Rectal smooth muscle tissue (tissue), 1 donor: ENCODE results near the gene RNU1-2.
"Not testable (repeated sequence)": the region's sequence is repeated elsewhere in the genome, so short reads cannot be mapped to it uniquely, and the experiment has no call there.

ENCODE experiments used
- H3K27ac ChIP-seq: one replicate; pipeline ENCODE4 v1.7.0; 2013; ENCODE audit warnings: low read depth, low read length, inconsistent platforms
- H3K27me3 ChIP-seq: one replicate; pipeline ENCODE4 v1.7.0; 2013; ENCODE audit warnings: low read length; ENCODE audit not compliant: control insufficient read depth, insufficient read depth
- H3K36me3 ChIP-seq: one replicate; pipeline ENCODE4 v1.7.0; 2013; ENCODE audit warnings: low read length; ENCODE audit not compliant: control insufficient read depth, insufficient read depth
- H3K4me1 ChIP-seq: one replicate; pipeline ENCODE4 v1.7.0; 2013; ENCODE audit warnings: low read length; ENCODE audit not compliant: control insufficient read depth, insufficient read depth
- H3K4me3 ChIP-seq: one replicate; pipeline ENCODE4 v1.7.0; 2013; ENCODE audit warnings: low read length
- H3K9ac ChIP-seq: one replicate; pipeline ENCODE4 v1.7.0; 2013; ENCODE audit warnings: low read length

RNU1-2 gene

DNA sequence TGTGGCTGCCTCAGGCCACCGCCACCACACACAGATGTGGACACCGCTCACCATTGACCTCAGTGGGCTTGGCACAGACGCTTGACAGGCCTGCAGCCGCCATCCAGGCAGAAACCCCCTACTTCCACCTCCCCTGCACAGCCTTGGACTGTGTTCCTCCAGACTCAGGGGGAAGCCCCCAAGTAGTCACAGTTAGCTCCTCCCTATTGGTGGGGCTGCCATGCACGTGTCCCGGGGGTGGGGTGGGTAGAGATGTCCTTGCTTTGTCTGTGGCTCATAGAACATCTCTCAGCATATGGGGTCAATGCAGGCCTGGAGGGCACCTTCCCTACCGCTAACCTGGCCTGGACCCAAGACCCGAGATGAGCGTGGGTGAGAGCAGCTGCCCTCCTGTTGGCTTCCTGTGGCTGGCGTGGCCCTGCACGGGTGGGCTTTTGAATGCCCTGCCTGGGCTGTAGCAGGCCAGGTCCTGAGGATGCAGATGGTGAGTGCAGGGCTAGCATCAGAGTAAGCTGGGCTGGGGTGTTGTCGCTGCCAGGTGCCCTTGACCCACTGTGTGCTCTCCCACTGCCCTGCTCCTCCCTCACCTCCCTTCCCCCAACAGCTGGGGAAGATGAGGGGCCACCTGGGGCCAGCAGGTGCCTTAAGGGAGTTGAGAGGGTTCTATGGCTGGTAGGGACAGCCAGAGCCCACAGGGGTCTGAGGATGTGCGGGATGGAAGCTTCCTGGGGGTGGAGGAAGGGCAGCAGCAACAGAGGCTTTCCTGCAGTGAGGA is 32.1 kb downstream of the RNU1-2 start:
- Histone ChIP-seq H3K4me3 (no peak overlapping the region), H3K9ac (no peak overlapping the region), H3K27ac (no peak overlapping the region), H3K4me1 (no peaks in the 10 kb centered on the region), H3K36me3 (peaks cover 4% of the 10 kb centered on the region), H3K27me3 (no peaks in the 10 kb centered on the region)

DNA sequence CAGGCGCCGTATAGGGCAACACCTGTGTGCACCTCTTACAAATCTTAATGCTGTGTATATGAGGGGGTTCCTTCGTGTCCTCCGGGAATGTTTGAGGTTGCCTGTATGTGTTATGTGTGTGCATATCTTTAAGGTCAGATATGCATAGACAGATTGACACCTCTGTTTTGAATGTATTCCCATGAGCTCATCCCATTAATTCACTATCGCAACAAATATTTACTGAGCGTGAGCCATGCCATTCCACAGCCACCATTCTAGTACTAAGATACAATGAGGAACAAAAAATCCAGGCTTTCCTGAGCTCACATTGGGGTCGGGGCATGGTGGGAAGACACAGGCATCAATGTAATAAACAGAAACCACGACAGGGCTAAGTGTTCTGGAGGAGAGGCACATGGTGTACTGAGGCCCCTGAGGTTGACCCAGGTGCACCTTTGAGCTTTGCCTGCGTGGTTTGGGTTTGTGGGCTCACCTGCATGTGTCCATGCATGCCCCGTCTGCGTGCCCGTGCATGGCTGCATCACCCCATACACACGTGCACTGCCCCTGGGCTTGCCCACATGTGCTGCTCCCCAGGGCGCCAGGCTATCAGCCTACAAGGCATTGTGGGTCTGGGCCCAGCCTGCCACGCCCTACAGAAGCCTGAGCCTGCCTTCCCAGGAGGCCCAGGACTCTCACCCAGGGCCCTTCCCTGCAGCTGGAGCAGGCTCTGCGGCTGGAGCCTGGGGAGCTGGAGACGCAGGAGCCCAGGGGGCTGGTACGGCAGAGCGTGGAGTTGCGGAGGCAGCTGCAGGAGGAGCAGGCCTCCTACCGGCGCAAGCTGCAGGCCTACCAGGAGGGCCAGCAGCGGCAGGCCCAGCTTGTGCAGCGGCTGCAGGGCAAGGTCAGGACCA is 33.6 kb downstream of the RNU1-2 start:
- H3K4me1 ChIP-seq, H3K9ac ChIP-seq, H3K36me3 ChIP-seq, H3K27me3 ChIP-seq, H3K27ac ChIP-seq, H3K4me3 ChIP-seq: not testable (repeated sequence)

- H3K36me3 ChIP-seq, H3K9ac ChIP-seq, H3K27ac ChIP-seq, H3K4me1 ChIP-seq, H3K4me3 ChIP-seq, H3K27me3 ChIP-seq: not testable (repeated sequence)
These were observed 35.6 kb downstream of the RNU1-2 start for GRCh38 chr1:16931206-16931934.

DNA sequence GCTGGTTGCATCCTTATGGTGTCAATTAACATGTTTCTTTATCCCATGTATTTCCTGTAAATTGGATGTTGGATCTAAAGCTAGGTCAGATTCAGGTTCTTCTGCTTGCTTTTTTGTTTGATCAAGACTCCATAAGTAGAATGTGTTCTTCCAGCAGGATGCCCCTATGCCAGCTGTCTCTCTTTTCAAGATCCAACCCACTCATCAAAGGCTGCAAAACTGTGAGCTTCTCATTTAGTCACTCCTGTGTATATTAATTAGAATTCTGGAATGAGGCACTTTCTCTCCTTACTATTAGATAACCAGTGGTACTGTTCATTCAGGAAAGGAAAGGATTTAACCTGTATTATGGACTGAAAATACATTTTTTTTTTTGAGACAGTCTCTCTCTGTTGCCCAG is 38.2 kb downstream of the RNU1-2 start:
- H3K27me3 ChIP-seq, H3K9ac ChIP-seq, H3K4me1 ChIP-seq, H3K4me3 ChIP-seq, H3K27ac ChIP-seq: not testable (repeated sequence)
- peaks cover 11% of the 10 kb centered on the region for H3K36me3 ChIP-seq

- H3K4me1 ChIP-seq, H3K9ac ChIP-seq, H3K27me3 ChIP-seq, H3K4me3 ChIP-seq, H3K27ac ChIP-seq: not testable (repeated sequence)
- peaks cover 11% of the 10 kb centered on the region for H3K36me3 ChIP-seq
These were observed 40.8 kb downstream of the RNU1-2 start for GRCh38 chr1:16936580-16936979.

GRCh38 chr1:16938351-16939321 is 42.9 kb downstream of the RNU1-2 start:
- peaks cover 7% of the 10 kb centered on the region for H3K36me3 ChIP-seq
- H3K9ac ChIP-seq: no peak overlapping the region
- no peaks in the 10 kb centered on the region for H3K4me1 ChIP-seq
- no peaks in the 10 kb centered on the region for H3K27me3 ChIP-seq
- H3K27ac ChIP-seq: no peak overlapping the region
- no peak overlapping the region for H3K4me3 ChIP-seq

GRCh38 chr1:16939386-16940180 is 43.8 kb downstream of the RNU1-2 start:
- H3K4me3 ChIP-seq, H3K27ac ChIP-seq, H3K4me1 ChIP-seq, H3K27me3 ChIP-seq, H3K9ac ChIP-seq, H3K36me3 ChIP-seq: not testable (repeated sequence)

GRCh38 chr1:16944038-16944437 is 48.3 kb downstream of the RNU1-2 start:
- Histone ChIP-seq H3K36me3 (peaks cover 2% of the 10 kb centered on the region), H3K4me1 (no peaks in the 10 kb centered on the region), H3K4me3 (no peak overlapping the region), H3K27me3 (no peaks in the 10 kb centered on the region), H3K9ac (no peak overlapping the region), H3K27ac (no peak overlapping the region)

- not testable (repeated sequence) for H3K27me3 ChIP-seq, H3K4me3 ChIP-seq, H3K4me1 ChIP-seq, H3K27ac ChIP-seq, H3K9ac ChIP-seq, H3K36me3 ChIP-seq
These were observed 49.7 kb downstream of the RNU1-2 start for GRCh38 chr1:16945512-16945911.
